COLO829 (cell line): Measurements from ENCODE around the gene CEP135.
A peak's percentile ranks its signal among the peaks of the same experiment; 100 is the strongest.
"Not testable (repeated sequence)": the region's sequence is repeated elsewhere in the genome, so short reads cannot be mapped to it uniquely, and the experiment has no call there.

Experiments used
- DNase-seq: peaks from one replicate; pipeline ENCODE4 v3.0.0; 2012; ENCODE audit warnings: low spot score

CEP135 gene

GRCh38 chr4:55947254-55947882, 1.4 kb upstream of the CEP135 start:
- peak; percentile 23 for DNase-seq

GRCh38 chr4:55947912-55948725, 626 bp upstream of the CEP135 start:
- DNase-seq, result peak; percentile 90

GRCh38 chr4:55949482-55949802, 697 bp downstream of the CEP135 start:
- no peak for DNase-seq

GRCh38 chr4:55951191-55951922, 2.6 kb downstream of the CEP135 start:
- no peak for DNase-seq

GRCh38 chr4:55955710-55956109, 7.0 kb downstream of the CEP135 start:
- DNase-seq, result no peak

- no peak for DNase-seq
Measured at GRCh38 chr4:55959655-55960054, 10.9 kb downstream of the CEP135 start.

- no peak for DNase-seq
Measured at GRCh38 chr4:55964046-55964445, 15.3 kb downstream of the CEP135 start.

- DNase-seq, result no peak
Measured at GRCh38 chr4:55965585-55965984, 16.8 kb downstream of the CEP135 start.

- not testable (repeated sequence) for DNase-seq
Measured at GRCh38 chr4:55966324-55966723, 17.6 kb downstream of the CEP135 start.

GRCh38 chr4:55967376-55967775, 18.6 kb downstream of the CEP135 start:
- DNase-seq, result no peak

GRCh38 chr4:55973650-55974049, 24.9 kb downstream of the CEP135 start:
- DNase-seq, result no peak

GRCh38 chr4:55977811-55978210, 29.1 kb downstream of the CEP135 start:
- no peak for DNase-seq

GRCh38 chr4:55979562-55979961, 30.8 kb downstream of the CEP135 start:
- no peak for DNase-seq

GRCh38 chr4:55980725-55981124, 32.0 kb downstream of the CEP135 start:
- DNase-seq, result no peak

GRCh38 chr4:55982976-55983375, 34.2 kb downstream of the CEP135 start:
- DNase-seq, result no peak

GRCh38 chr4:55989766-55990165, 41.0 kb downstream of the CEP135 start:
- no peak for DNase-seq

- no peak for DNase-seq
Measured at GRCh38 chr4:55993994-55994663, 45.4 kb downstream of the CEP135 start.

- DNase-seq, result no peak
Measured at GRCh38 chr4:55996646-55997045, 47.9 kb downstream of the CEP135 start.

- no peak for DNase-seq
Measured at GRCh38 chr4:56003606-56004005, 54.9 kb downstream of the CEP135 start.

- no peak for DNase-seq
Measured at GRCh38 chr4:56004235-56004634, 55.5 kb downstream of the CEP135 start.

- DNase-seq, result no peak
Measured at GRCh38 chr4:56007154-56007553, 58.4 kb downstream of the CEP135 start.

- no peak for DNase-seq
Measured at GRCh38 chr4:56008206-56008605, 59.5 kb downstream of the CEP135 start.

GRCh38 chr4:56026596-56026995, 77.9 kb downstream of the CEP135 start:
- DNase-seq, result peak; percentile 67
